GM19035 (cell line): ENCODE results near the gene ZNF488.

Experiments used
- ATAC-seq: cut with Tn5 transposase; IDR thresholded peaks from one replicate; pipeline ENCODE4 v1.9.1; 2021; ENCODE audit not compliant: unreplicated experiment

Gene ZNF488

DNA sequence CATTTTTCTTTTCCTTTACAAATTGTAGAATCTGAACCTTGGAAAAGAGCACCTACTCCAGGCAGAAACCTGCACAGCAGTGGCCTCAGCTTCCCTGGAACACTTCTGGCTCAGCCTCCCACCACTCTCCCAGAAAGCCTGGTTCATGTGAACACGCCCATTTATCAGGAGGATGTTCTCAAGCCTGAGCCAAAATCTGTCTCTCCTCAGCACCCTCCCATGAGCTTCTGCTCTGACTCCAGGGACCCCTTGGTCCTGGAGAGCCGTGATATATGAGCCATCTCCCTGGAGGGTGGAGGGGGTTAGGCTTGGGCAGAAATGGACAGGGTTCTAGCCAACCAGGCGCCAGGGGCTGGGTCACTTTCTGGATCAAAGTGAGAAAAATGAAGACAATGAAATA is 51.7 kb downstream of the ZNF488 start:
- ATAC-seq = no peak

DNA sequence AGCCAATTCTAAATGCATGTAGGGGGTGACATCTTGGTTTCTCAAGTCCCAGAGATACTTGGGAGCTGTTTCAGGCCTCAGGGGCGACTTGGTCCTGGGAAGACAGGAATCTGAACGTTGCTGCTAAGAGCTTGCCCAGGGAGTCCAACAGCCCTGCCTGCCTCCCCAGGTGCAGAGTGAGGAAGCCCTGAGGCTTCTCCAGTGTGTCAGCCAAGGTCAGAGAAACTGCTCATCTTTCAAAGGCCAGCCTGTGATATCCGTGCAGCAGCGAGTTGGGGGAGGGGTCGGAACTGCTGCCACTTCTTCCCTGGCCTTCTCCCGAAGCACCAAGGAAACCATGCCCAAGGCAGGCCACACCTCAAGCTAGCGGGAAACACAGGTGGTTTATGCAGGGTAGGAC is 52.1 kb downstream of the ZNF488 start:
- ATAC-seq = no peak

DNA sequence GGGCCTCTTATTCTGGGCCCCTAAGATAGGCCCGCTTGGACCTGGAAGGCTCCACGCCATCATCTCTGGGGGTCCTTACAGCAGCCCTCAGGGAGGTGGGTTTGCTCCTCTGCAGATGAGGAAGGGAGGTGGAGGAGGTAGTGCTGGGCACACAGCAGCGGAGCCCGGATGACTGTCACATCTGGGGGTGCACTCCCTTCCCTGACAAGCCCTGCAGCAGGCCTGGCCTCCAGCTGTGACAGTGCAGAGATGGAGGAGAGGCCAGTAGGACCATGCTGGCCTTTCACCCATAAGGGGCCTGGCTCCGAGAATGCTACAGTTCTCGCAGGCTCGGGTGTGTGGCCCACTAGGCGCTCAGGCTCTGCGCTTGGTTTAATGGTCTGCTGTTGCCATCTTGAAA is 52.6 kb downstream of the ZNF488 start:
- no peak for ATAC-seq

DNA sequence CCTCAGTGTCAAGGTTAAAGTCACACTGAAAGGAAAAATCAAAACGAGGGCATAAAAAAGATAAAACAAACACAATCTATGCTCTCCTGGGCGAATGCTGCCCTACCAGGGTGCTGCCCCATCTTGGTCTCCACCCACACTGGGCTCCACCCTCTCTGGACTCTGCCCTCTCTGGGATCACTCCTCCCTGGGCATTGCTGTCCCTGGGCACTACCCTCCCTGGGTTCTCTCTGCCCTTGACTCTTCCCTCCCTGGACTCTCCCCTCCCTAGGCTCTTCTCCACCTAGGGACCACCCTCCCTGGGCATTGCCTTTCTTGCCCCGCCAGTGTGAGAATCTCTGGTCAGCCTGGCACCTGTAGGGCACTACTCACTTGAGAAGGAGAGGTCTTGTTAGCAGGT is 53.3 kb downstream of the ZNF488 start:
- no peak for ATAC-seq

DNA sequence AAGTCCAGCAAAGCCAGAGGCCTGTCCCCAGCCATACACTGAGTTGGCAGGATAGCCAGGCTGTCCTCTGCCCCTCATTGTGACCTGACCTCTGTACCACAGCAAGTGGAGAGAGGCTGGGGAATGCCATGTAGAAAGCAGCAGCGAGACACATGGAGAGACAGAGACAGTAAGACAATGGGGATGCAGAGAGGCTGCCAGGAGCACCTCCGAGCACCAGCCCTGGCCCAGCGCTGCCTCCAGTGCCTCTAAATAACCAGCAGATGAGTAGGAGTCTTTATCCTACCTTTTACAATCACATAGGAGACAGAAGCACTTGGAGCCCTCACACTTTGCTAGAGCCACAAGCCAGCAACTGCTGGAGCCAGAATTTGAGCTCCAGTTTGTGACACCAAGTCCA is 53.7 kb downstream of the ZNF488 start:
- ATAC-seq = no peak

DNA sequence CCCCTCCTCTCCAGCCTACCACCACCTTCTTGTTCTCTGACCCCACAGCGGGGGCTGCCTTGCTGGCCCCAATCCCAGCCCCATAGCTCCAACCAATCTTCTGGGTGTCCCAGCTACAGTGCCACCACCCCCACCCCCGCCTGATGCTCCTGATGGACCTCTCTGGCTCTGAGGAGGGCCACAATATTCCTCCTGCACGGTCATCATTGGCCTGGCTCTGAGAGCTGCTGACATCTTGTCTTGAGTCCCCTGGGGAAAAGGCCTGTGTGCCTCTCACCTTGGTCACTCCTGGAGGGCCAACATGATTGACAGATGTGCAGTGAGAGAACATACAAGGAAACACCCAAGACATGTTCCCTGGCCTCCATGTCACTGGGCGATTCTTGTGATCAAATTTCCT is 54.2 kb downstream of the ZNF488 start:
- no peak for ATAC-seq

DNA sequence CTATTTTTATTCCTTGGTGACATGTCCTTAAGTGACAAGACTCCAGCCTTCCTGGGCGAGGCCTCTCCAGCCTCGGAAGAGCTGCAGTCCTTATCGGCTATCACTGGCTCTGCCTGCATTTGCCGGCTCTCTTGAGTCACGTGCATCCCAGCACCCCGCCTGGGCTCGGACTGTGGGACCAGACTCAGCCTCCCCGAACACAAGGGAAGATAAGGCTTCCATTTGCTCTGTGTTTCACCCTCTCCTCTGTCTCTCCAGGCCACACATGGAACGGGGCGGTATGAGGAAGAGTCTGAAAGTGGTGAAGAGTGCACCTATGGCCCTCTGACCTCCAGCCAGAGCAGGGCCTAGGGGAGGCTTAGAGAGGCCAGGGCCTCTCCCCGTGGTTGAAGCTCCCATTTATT is 57.2 kb downstream of the ZNF488 start:
- no peak for ATAC-seq

DNA sequence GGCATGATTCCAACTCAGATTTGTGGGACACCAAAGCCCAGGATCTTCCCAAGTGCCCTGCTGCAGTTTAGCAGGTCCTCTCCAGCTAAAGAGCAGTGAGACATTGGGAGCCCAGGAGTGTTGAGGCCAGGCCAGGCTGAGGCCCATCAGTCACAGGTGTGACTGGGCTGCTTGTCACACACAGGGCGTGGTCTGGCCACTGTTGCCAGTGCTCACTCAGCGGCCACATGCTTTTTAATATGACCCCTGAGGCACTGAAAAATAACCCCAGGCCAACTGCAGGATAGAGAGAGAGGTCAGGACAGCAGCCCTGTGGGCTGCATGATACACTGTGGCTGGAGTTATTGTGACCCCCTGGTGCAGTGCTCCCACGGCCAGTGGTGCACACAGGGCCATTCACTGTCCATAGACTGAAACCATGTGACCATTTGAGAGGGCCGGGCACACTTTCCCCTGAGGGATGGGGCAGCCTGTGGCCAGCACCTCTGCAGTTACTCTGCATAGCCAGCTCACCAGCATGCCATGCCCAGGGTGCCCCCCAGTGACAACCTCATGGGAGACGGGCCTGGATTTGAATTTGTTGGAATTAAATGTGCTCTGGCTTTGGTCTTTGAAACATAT is 57.7 kb downstream of the ZNF488 start:
- no peak for ATAC-seq

DNA sequence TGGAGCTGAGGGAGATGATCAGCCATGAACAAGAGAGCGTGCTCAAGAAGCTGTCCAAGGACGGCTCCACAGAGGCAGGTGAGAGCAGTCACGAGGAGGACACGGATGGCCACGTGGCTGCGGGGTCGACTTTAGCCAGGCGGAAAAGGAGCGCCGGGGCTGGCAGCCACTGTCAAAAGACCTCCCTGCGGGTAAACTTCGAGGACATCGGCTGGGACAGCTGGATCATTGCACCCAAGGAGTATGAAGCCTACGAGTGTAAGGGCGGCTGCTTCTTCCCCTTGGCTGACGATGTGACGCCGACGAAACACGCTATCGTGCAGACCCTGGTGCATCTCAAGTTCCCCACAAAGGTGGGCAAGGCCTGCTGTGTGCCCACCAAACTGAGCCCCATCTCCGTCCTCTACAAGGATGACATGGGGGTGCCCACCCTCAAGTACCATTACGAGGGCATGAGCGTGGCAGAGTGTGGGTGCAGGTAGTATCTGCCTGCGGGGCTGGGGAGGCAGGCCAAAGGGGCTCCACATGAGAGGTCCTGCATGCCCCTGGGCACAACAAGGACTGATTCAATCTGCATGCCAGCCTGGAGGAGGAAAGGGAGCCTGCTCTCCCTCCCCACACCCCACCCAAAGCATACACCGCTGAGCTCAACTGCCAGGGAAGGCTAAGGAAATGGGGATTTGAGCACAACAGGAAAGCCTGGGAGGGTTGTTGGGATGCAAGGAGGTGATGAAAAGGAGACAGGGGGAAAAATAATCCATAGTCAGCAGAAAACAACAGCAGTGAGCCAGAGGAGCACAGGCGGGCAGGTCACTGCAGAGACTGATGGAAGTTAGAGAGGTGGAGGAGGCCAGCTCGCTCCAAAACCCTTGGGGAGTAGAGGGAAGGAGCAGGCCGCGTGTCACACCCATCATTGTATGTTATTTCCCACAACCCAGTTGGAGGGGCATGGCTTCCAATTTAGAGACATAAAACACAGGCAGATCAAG is 58.5 kb downstream of the ZNF488 start:
- ATAC-seq = no peak

DNA sequence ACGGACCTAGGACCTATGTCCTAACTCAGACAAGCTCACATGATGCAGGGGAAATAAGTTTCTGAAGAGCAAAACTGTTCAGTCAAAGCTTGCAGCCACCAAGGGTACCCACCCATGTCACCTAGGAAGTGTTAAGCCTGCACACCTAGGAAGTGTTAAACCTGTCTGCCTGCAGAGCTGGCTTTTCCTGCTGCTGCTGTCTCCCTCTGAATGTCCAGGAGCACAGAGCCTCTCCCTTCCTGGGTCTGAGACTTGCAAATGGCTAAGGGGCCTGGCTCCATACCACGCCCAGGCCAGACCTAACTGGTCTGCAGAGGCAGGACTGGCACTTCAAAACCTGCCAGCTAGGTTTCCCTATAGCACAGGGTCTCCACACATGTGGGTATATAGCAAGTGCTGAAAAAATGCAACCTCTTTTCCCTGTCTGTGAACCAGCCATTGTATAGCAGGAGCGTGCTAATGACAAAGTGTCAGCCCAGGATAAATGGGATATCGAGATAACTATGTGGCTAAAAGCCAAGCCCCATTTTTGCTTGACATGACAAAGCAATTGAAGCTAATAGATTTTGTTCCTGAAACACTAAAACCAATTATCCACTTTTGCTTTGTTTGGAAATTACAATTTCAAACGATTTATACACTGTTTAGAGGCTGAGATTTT is 60.3 kb downstream of the ZNF488 start:
- ATAC-seq = no peak

DNA sequence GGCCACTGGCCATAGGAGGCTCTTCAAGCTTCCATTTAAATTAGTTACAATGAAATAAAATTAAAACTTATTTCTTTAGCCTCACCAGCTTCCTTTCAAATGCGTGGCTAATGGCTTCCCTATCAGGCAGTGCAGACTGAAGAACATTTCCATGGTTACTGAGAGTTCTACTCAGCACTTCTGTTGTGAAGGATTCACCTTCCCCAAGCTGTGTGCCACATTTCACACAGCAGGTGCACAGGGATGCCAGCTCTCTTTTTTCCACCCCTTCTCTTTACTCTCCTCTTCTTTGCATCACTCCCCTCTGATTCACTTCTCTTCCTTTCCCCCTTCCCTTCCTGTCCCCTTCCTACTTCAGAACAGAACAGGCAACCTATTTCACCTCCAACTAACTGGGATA is 61.0 kb downstream of the ZNF488 start:
- no peak for ATAC-seq

DNA sequence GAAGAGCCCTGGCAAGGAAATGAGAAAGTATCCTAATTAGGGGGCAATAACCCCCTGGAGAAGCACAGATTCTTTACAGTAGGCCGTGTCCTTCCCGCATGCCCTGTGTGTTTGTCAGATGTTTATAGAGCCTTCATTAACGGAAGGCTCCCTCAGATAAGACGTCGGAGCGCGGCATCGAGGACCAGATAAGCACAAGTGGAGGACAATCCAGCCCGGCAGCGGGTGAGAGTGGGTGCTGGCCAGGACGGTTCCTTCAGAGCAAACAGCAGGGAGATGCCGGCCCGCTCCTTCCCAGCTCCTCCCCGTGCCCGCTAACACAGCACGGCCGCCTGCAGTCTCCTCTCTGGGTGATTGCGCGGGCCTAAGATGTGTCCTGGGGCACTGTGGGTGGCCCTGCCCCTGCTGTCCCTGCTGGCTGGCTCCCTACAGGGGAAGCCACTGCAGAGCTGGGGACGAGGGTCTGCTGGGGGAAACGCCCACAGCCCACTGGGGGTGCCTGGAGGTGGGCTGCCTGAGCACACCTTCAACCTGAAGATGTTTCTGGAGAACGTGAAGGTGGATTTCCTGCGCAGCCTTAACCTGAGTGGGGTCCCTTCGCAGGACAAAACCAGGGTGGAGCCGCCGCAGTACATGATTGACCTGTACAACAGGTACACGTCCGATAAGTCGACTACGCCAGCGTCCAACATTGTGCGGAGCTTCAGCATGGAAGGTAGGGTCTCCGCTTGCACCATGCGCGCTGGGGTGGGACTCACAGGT is 61.6 kb downstream of the ZNF488 start, which contains the start of gene GDF2:
TSS of gene GDF2 (plus strand) at position 155 of the 762 bp plus-strand sequence. CDS start at position 370, 215 bp downstream.
- no peak for ATAC-seq

DNA sequence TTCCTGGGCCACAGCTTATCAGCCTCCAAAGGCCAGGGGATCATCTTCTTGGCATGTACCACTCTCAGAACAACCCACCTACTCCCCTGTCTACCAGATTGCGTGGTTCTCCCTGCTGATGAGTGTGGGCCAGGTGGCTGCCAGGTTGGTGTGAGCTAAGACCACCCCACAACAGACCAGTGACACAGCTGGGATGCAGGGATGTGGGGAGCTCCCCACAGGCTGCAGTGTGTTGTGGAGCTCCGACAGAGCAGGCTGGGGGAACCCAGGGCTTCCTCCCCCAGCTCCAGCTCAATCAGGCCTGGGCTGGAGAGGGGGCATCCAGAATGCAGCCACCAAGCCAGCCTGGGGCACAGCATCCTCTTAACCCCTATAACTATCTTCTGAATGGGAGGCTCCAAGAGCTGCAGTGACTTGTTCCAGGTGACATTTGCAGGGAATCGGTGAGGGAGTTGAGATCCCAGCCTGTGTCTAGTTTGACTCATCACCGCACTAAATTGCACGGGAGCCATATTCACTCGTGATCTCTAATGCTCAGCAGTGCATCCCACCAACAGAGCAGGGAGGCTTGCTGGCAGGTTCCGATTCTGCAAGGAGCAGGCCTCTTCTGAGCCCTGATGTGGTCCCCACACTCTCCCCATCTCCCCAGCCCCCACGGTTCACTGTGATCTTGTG is 62.4 kb downstream of the ZNF488 start:
- no peak for ATAC-seq

DNA sequence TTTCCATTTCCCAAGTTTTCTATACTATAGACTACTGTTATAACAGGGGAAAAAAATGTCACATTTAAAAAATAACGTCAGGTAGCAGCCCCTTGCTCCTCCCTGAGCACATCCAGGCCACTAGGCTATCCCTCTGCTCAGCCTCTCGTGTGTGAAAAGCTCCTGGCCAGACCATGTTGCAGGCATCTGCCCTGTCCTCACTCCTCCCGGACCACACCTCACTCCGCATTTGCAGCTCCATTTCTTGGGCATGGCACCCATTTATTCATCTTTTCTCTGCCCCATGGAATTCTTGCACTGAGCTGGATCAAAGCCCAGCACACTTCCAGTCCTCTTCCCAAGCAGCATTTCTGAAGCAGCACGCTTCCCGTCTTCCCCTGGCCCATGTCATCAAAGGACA is 63.3 kb downstream of the ZNF488 start:
- ATAC-seq = no peak

DNA sequence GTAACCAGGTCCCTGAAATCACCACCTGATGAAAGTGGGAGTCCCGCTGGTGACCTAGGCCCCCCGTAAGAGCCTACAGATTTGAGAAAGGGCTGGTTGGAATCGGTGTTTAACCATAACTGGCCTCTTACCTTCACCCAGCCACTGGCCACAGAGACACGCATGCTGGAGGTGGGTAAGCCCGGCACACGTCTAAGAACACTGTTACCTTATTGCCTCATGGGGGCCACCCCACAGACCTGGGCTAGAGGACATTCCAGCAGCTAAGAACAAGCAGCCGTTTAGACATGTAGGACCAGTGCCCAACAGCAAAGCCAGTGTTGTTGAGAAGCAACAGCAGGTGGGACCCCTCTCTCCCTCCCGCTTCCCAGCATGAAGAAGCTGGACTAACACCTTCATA is 64.3 kb downstream of the ZNF488 start:
- ATAC-seq = no peak

DNA sequence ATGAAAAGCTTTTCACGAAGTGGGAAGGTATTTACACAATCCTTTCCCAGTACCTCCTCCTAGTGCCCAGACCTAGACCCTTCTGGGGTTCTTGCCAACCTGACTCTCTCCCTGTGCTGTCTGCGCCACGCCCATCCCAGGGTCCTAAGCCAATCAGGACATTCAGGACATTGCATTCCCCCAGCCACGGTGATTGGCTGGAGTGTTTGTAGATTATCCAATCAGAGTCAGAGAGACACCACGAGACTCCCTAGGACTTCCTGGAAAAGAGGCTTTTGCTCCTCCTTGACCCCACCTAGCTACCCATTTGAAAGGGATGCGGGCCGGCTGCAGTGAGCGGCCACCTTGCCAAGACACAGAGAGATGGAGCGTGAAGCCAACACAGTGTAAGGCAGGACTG is 65.4 kb downstream of the ZNF488 start:
- no peak for ATAC-seq

DNA sequence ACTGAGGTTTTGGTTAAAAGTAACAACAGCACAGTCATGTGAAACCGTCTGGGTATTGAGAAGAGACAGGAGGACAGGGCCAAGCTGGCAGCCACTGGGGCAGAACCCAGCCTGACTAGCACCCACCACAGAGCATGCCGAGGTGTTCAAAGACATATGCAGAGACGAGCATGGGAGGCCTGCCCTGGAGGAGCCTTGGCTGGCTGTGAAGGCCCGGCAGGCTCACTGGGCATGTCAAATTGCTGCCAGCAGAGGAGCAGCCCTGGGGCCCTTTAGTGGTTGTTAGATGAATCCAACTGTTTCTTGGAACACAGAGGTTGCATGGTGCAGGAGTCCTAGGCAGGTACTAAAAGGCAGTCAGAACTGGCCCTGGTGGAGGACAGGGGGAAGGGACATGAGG is 66.8 kb downstream of the ZNF488 start:
- ATAC-seq = no peak

DNA sequence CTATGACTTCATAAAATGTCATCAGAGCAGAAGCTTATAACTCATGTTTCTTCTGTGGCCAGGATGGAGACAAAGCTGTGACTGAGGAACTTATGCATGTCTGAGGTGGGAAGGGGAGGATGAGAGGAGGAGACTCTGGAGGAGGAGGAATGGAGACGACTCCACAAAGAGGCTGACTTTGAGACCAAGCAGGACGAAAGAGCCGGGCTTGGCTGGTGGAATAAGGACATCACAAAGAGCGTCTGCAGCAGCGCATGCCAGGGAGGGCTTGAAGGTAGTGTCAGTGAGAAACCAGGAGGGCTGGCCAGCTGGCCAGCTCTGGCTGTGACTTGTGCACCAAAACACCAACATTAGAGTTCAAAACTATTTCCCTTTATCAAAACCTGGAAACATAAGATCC is 68.0 kb downstream of the ZNF488 start:
- no peak for ATAC-seq
